ENCODE measurements around the gene GRIK4. TPM values are rescaled to one million over a fixed set of nuclear protein-coding genes. Genes with fewer than 3 reads are reported as not detected.

The GRIK4 gene
- total RNA-seq, 1 experiment from 2014 or later, result not detected

DNA sequence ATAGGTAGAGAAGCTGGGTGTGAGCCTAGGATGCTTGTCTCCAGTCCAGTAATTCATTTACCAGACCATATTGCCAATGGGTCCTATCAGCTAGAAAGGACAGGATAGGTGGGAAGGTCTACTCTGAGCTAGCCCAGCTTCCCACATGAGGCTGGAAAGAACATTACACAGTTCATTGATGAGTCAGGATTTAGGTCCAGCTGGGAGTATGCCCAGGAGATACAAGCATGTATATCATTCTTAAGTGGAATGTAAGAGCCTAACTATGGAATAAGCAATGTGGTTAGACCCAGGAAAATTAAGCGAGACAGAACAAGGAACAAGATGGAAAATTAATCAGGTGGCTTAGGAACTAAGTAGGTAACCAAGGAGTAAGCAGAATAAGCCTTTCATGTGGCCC lies 453.3 kb downstream of the GRIK4 start:
- intact Hi-C loops (cut with micrococcal nuclease), result no loop called here
- H3K36me3 Mint-ChIP-seq (ENCODE audit: insufficient read depth, unreplicated experiment), result no peaks in the 10 kb centered on the region
- TF ChIP-seq, protein P1, sequence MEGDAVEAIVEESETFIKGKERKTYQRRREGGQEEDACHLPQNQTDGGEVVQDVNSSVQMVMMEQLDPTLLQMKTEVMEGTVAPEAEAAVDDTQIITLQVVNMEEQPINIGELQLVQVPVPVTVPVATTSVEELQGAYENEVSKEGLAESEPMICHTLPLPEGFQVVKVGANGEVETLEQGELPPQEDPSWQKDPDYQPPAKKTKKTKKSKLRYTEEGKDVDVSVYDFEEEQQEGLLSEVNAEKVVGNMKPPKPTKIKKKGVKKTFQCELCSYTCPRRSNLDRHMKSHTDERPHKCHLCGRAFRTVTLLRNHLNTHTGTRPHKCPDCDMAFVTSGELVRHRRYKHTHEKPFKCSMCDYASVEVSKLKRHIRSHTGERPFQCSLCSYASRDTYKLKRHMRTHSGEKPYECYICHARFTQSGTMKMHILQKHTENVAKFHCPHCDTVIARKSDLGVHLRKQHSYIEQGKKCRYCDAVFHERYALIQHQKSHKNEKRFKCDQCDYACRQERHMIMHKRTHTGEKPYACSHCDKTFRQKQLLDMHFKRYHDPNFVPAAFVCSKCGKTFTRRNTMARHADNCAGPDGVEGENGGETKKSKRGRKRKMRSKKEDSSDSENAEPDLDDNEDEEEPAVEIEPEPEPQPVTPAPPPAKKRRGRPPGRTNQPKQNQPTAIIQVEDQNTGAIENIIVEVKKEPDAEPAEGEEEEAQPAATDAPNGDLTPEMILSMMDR (IDR thresholded peaks at IDR 0.05; ENCODE audit: unreplicated experiment), result no peak
- no peak overlapping the region for H3K27ac Mint-ChIP-seq (ENCODE audit: low read depth, unreplicated experiment)
- no peak for DNase-seq (ENCODE audit: unreplicated experiment)
- peaks cover 91% of the 10 kb centered on the region for H3K27me3 Mint-ChIP-seq (ENCODE audit: insufficient read depth, unreplicated experiment)
- no peak overlapping the region for H3K4me3 Mint-ChIP-seq (ENCODE audit: unreplicated experiment)
- H3K9me3 Mint-ChIP-seq (ENCODE audit: unreplicated experiment), result no peaks in the 10 kb centered on the region
- CTCF ChIA-PET, result interaction anchor here (0.6 to 2.2 kb wide), 2 partner anchors 11 to 446 kb away, joined by 3 to 13 read pairs; no protein-coding TSS in a partner anchor
- BruUV-seq (replicated peaks), result no TSS peak
- POLR2A ChIA-PET, result no interaction called here
- H3K4me1 Mint-ChIP-seq (ENCODE audit: insufficient read depth, unreplicated experiment), result no peaks in the 10 kb centered on the region

DNA sequence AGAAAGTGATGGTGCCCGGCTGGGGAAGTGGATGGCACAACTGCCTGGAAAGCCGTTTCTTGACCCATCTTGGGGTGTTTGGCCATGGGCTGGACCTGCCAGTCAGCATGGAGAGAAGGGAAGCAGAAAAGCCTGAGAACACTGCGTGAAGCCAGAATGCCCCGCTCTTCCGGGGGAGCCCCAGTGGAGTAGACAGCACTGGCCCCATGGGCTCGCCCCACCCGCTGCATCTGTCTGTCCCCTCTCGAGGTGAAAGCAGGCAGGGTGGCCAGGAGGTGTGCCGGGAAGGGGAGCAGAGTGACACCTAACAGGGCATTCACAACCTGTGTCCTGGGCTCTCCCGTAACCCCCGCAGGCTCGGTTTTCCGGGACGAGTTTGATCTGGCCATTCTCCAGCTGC lies 455.3 kb downstream of the GRIK4 start:
- Mint-ChIP-seq H3K36me3 (ENCODE audit: insufficient read depth, unreplicated experiment) (no peaks in the 10 kb centered on the region), H3K4me1 (ENCODE audit: insufficient read depth, unreplicated experiment) (no peaks in the 10 kb centered on the region), H3K9me3 (ENCODE audit: unreplicated experiment) (no peaks in the 10 kb centered on the region), H3K4me3 (ENCODE audit: unreplicated experiment) (no peak overlapping the region), H3K27me3 (ENCODE audit: insufficient read depth, unreplicated experiment) (peaks cover 91% of the 10 kb centered on the region), H3K27ac (ENCODE audit: low read depth, unreplicated experiment) (no peak overlapping the region)
- ChIA-PET POLR2A (no interaction called here), CTCF (interaction anchor here (0.7 kb wide), 1 partner anchor 456 kb away, joined by 3 read pairs; no protein-coding TSS in a partner anchor)
- no peak for DNase-seq (ENCODE audit: unreplicated experiment)
- intact Hi-C loops (cut with micrococcal nuclease), result no loop called here
- TF ChIP-seq, protein P1 (IDR thresholded peaks at IDR 0.05; ENCODE audit: unreplicated experiment), result no peak
- BruUV-seq (replicated peaks), result no TSS peak

DNA sequence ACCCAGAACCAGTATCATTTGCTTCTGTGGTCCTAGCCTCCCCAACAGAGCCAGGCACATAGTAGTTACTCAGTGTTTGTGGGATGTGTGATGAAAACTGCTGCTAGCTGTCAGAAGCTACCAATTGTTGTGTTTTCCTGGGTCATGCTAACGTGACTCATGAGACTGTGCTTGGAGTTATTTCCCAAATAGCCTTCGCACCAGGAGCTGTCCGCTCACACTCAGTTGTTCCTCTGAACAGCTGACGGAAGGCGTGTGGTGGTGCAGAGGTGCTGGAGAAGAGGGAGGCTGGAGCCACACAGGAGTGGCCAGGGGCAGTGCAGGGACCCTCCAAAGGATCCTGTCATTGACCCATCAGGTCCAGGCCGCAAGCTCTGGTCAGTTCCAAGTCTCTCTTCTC lies 458.4 kb downstream of the GRIK4 start:
- no peaks in the 10 kb centered on the region for H3K36me3 Mint-ChIP-seq (ENCODE audit: insufficient read depth, unreplicated experiment)
- no peak overlapping the region for H3K4me3 Mint-ChIP-seq (ENCODE audit: unreplicated experiment)
- intact Hi-C loops (cut with micrococcal nuclease), result no loop called here
- no peaks in the 10 kb centered on the region for H3K4me1 Mint-ChIP-seq (ENCODE audit: insufficient read depth, unreplicated experiment)
- no peaks in the 10 kb centered on the region for H3K9me3 Mint-ChIP-seq (ENCODE audit: unreplicated experiment)
- no peak overlapping the region for H3K27ac Mint-ChIP-seq (ENCODE audit: low read depth, unreplicated experiment)
- H3K27me3 Mint-ChIP-seq (ENCODE audit: insufficient read depth, unreplicated experiment), result peaks cover 91% of the 10 kb centered on the region
- TF ChIP-seq, protein P1 (IDR thresholded peaks at IDR 0.05; ENCODE audit: unreplicated experiment), result no peak
- DNase-seq (ENCODE audit: unreplicated experiment), result no peak
- no TSS peak for BruUV-seq (replicated peaks)
- CTCF ChIA-PET, result interaction anchor here (0.7 kb wide), 1 partner anchor 285 kb away, joined by 3 read pairs; no protein-coding TSS in a partner anchor
- POLR2A ChIA-PET, result no interaction called here

DNA sequence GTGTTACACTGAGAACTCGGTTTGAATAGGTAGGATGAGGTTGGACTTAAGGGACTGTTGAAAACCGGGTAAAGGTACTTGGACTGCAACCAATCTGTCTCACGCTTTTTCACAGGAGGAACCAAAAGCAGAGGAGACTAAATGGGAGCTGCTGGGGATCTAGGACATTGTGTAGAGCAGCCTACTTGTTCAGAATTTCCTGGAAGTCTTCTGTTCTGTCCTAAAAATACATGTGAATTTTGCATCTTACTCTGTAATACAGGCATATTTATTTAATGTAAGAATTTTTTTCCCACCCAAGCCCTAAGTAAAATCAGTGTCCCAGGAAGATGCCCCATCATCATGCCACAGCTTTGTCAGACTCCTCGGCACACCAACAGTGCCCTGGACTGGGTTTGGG lies 460.3 kb downstream of the GRIK4 start:
- TF ChIP-seq, protein P1 (IDR thresholded peaks at IDR 0.05; ENCODE audit: unreplicated experiment), result no peak
- H3K4me3 Mint-ChIP-seq (ENCODE audit: unreplicated experiment), result no peak overlapping the region
- no peaks in the 10 kb centered on the region for H3K9me3 Mint-ChIP-seq (ENCODE audit: unreplicated experiment)
- H3K27ac Mint-ChIP-seq (ENCODE audit: low read depth, unreplicated experiment), result no peak overlapping the region
- DNase-seq (ENCODE audit: unreplicated experiment), result no peak
- H3K4me1 Mint-ChIP-seq (ENCODE audit: insufficient read depth, unreplicated experiment), result no peaks in the 10 kb centered on the region
- intact Hi-C loops (cut with micrococcal nuclease), result no loop called here
- BruUV-seq (replicated peaks), result no TSS peak
- peaks cover 100% of the 10 kb centered on the region for H3K27me3 Mint-ChIP-seq (ENCODE audit: insufficient read depth, unreplicated experiment)
- CTCF ChIA-PET, result no interaction called here
- H3K36me3 Mint-ChIP-seq (ENCODE audit: insufficient read depth, unreplicated experiment), result no peaks in the 10 kb centered on the region
- POLR2A ChIA-PET, result no interaction called here

Data from MCF 10A (cell line).